ENCODE measurements around the gene CHST5.

CHST5 gene

GRCh38 chr16:75535901-75536300 is at the start of gene CHST5:
CHST5 (minus strand) TSS chr16:75536108; CDS start chr16:75530384, 5,724 bp downstream.
- no peak for DNase-seq

- DNase-seq = no peak
These were observed 48.2 kb upstream of the CHST5 start for GRCh38 chr16:75584108-75584507.

GRCh38 chr16:75579281-75579834 is 43.5 kb upstream of the CHST5 start:
- DNase-seq = no peak

- DNase-seq = no peak
These were observed 42.8 kb upstream of the CHST5 start for GRCh38 chr16:75578725-75579124.

- DNase-seq = no peak
These were observed 42.3 kb upstream of the CHST5 start for GRCh38 chr16:75578212-75578611.

- DNase-seq = no peak
These were observed 40.5 kb upstream of the CHST5 start for GRCh38 chr16:75576384-75576811.

- DNase-seq = no peak
These were observed 40.0 kb upstream of the CHST5 start for GRCh38 chr16:75575958-75576357.

GRCh38 chr16:75573955-75574354 is 38.0 kb upstream of the CHST5 start:
- no peak for DNase-seq

- DNase-seq = no peak
These were observed 37.1 kb upstream of the CHST5 start for GRCh38 chr16:75572864-75573542.

- peak in 1 of 2 donors; percentile 7 for DNase-seq
These were observed 34.6 kb upstream of the CHST5 start for GRCh38 chr16:75570396-75571065.

GRCh38 chr16:75567911-75568310 is 32.0 kb upstream of the CHST5 start:
- no peak for DNase-seq

- DNase-seq = peak; percentile 12 to 26
These were observed 30.9 kb upstream of the CHST5 start for GRCh38 chr16:75566758-75567255.

- peak; percentile 92 to 93 for DNase-seq
These were observed 30.3 kb upstream of the CHST5 start, which contains the start of gene GABARAPL2 for GRCh38 chr16:75566040-75566757. GABARAPL2 (plus strand) TSS chr16:75566379; CDS start chr16:75566487, 108 bp downstream.

- no peak for DNase-seq
These were observed 29.7 kb upstream of the CHST5 start for GRCh38 chr16:75565640-75566039.

- DNase-seq = no peak
These were observed 23.9 kb upstream of the CHST5 start for GRCh38 chr16:75559564-75560372.

- no peak for DNase-seq
These were observed 23.0 kb upstream of the CHST5 start for GRCh38 chr16:75558846-75559401.

GRCh38 chr16:75556431-75556950 is 20.6 kb upstream of the CHST5 start:
- DNase-seq = no peak

- peak; percentile 97 for DNase-seq
These were observed 20.0 kb upstream of the CHST5 start, which contains the start of gene TMEM231 for GRCh38 chr16:75555707-75556430. TMEM231 (minus strand) TSS chr16:75556252; CDS start chr16:75556209, 43 bp downstream.

GRCh38 chr16:75555213-75555706 is 19.4 kb upstream of the CHST5 start:
- DNase-seq = no peak

GRCh38 chr16:75552951-75553350 is 17.0 kb upstream of the CHST5 start:
- no peak for DNase-seq

All from CD4-positive, alpha-beta T cell treated with Interleukin-1 beta for 1 hour (primary cell).